ENCODE measurements around the gene RNF166.

The RNF166 gene

DNA sequence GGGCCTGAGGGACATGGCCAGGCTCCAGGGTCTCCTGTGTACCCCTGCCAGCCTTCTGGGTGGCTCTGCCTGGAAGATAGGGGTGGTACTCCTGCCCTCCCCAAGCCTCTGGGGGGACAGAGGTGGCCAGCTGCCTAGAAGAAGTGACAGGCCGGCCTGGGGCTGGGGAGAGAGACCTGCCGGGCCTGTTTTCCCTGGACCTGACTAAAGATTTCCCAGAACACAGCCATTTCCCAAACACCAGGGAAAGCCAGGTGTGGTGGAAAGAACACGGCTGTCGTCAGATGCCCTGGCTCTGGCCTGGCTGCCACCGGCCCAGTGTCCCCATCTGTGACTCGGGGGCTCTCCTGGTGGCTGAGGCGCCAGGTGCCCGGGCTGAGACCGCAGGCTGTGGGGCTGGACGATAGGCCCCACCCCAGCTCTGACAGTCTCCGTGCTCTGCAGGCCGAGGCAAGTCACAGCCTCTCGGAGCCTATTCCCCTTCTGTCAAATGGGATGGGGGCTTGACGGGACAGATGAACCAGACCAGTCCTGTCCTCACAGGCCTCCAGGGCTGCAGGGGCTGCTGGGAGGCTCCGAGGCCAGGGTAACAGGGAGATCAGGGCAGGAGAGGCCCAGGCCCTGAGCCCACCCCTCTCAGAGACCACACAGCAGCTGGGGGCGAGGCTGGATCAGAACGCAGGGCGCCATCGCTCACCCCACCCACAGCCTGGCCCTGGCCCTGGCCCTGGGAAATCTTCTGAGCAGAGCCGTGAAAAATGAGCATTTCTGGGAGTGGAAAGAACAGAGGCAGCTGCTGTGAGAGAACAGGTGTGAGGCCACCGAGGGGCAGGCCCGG, 33.1 kb upstream of the RNF166 start:
- Histone ChIP-seq H3K4me1 (ENCODE audit: control insufficient read depth, insufficient read depth, low read length, poor library complexity, severe bottlenecking) (peaks cover 20% of the 10 kb centered on the region), H3K4me3 (ENCODE audit: insufficient read depth, low read depth, low read length, poor library complexity, severe bottlenecking) (no peak overlapping the region), H3K9me3 (ENCODE audit: control insufficient read depth, low read length) (no peaks in the 10 kb centered on the region), H3K36me3 (ENCODE audit: control insufficient read depth, insufficient read depth, low read length) (peaks cover 49% of the 10 kb centered on the region), H3K27ac (ENCODE audit: insufficient read depth, low read length, poor library complexity, severe bottlenecking) (no peak overlapping the region), H3K27me3 (replicated peaks; ENCODE audit: control insufficient read depth, insufficient read depth, low read length, poor library complexity, severe bottlenecking) (no peaks in the 10 kb centered on the region)
- no peak for DNase-seq

DNA sequence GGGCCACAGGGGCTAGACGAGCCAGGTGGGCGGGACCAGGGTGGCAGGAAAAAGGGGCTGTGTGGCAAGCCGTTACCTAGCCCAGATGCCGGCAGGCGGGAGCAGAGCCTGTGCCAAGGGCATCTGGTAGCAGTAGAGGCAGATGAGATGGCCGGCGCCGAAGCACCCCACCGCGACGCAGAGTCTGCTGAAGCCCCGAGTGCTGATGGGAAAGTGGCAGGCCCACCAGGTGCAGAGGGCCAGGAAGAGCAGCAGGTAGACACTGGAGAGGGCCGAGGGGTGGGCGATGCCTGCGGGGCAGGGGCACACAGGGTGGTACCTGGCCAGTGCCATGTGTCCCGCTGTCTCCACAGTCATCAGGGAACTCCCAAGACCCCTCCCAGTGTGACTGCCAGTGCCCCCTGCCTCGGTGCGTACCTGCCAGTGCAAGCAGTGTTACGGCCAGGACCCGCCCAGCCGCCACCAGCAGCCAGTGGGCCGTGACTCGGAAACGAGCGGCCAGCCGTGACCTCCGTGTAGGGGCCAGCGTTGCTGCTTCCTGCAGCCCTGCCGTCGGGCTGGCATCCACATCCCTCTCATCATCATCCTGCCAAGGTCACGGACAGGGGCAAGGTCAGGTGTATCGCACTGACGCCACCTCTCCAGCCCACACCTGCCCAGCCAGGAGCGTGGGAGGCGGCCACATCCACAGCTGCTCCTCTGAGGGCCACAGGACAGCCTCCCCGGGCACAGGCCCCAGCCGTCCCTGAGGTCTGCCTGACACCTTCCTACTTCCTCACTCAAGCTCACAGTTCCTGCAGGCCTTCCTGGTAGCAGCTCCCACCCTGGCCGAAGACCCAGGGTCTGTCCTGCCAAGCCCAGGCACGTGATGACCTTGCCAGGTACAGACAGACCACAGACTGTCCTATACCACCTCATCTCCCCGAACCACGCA, 32.2 kb upstream of the RNF166 start:
- Histone ChIP-seq H3K27me3 (replicated peaks; ENCODE audit: control insufficient read depth, insufficient read depth, low read length, poor library complexity, severe bottlenecking) (no peaks in the 10 kb centered on the region), H3K27ac (ENCODE audit: insufficient read depth, low read length, poor library complexity, severe bottlenecking) (no peak overlapping the region), H3K4me3 (ENCODE audit: insufficient read depth, low read depth, low read length, poor library complexity, severe bottlenecking) (no peak overlapping the region), H3K4me1 (ENCODE audit: control insufficient read depth, insufficient read depth, low read length, poor library complexity, severe bottlenecking) (peaks cover 10% of the 10 kb centered on the region), H3K9me3 (ENCODE audit: control insufficient read depth, low read length) (no peaks in the 10 kb centered on the region), H3K36me3 (ENCODE audit: control insufficient read depth, insufficient read depth, low read length) (peaks cover 59% of the 10 kb centered on the region)
- no peak for DNase-seq

DNA sequence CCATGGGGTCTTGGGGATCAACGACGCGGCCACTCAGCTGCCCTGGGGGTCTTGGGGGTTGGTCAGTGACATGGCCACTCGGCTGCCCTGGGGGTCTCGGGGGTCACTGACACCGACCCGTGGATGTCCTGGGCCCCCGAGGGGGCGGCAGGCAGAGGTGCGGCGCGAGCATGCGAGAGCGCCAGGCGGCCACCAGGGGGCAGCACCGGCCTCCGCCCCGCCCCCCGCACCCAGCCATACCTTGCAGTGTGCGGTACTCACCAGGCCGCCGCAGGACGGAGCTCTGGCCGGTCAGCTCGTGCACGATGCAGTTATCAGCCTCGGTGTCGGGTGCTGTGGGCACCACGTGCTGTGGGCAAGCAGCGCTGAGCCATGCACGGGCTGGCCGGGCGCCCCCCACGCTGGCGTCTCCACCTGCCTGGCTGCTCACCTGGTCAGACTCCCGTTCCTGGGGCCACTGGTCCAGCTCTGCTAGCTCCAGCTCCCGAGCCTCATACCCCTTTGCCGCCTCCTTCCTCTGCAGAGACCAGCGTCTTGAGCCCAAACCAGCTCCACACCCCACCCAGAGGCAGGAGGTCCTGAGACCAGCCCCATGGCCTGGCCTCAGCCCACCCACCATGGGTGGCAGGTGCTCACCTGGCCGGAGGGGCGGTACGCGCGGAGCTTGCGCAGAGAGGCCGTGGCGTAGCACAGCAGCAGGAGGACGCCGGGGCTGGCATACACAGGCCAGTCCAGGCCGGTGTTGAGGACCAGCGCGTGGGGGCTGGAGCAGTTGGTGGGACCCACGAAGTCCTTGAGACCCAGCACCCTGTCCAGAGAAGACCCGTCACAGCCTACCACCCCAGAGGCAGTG, 31.3 kb upstream of the RNF166 start:
- Histone ChIP-seq H3K27ac (ENCODE audit: insufficient read depth, low read length, poor library complexity, severe bottlenecking) (no peak overlapping the region), H3K27me3 (replicated peaks; ENCODE audit: control insufficient read depth, insufficient read depth, low read length, poor library complexity, severe bottlenecking) (no peaks in the 10 kb centered on the region), H3K4me3 (ENCODE audit: insufficient read depth, low read depth, low read length, poor library complexity, severe bottlenecking) (no peak overlapping the region), H3K36me3 (ENCODE audit: control insufficient read depth, insufficient read depth, low read length) (peaks cover 65% of the 10 kb centered on the region), H3K4me1 (ENCODE audit: control insufficient read depth, insufficient read depth, low read length, poor library complexity, severe bottlenecking) (peaks cover 5% of the 10 kb centered on the region), H3K9me3 (ENCODE audit: control insufficient read depth, low read length) (no peaks in the 10 kb centered on the region)
- DNase-seq: peak; percentile 55 to 75 (median 74)

DNA sequence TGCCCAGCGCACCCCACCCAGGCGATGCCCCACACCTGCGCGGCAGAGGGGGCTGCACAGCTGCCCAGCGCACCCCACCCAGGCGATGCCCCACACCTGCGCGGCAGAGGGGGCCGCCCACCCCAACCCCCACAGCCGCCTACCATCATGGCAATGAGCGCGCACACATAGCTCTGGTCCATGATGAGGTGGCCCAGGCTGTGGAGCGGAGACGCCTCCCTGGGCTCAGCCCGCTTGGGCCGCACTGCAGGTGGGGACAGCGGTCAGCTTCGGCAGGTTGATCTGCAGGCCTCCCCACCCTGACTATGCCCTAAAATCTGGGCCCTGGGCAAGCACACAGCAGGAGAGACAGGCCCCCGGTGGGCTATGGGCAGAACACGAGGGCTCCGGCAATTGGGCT, 30.3 kb upstream of the RNF166 start:
- H3K4me1 ChIP-seq (ENCODE audit: control insufficient read depth, insufficient read depth, low read length, poor library complexity, severe bottlenecking): peaks cover 5% of the 10 kb centered on the region
- H3K36me3 ChIP-seq (ENCODE audit: control insufficient read depth, insufficient read depth, low read length): peaks cover 67% of the 10 kb centered on the region
- no peak for DNase-seq

DNA sequence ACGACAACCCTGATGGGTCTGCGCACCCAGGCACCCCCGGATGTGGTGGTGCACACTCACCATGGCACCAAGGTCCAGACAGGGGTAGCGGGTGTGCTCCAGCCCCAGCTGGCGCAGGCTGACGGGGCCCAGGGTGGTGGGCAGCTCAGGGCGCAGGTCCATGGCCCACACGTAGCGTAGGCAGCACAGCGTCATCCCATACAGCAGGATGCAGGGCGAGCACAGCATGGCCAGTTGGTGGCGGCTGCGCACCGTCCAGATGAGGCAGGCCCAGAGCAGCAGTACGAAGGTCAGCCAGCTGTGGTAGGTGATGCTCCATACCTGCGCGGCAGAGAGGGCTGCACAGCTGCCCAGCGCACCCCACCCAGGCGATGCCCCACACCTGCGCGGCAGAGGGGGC, 29.9 kb upstream of the RNF166 start:
- peaks cover 68% of the 10 kb centered on the region for H3K36me3 ChIP-seq (ENCODE audit: control insufficient read depth, insufficient read depth, low read length)
- no peak overlapping the region for H3K27ac ChIP-seq (ENCODE audit: insufficient read depth, low read length, poor library complexity, severe bottlenecking)
- DNase-seq: no peak
- no peak overlapping the region for H3K4me3 ChIP-seq (ENCODE audit: insufficient read depth, low read depth, low read length, poor library complexity, severe bottlenecking)
- no peaks in the 10 kb centered on the region for H3K9me3 ChIP-seq (ENCODE audit: control insufficient read depth, low read length)
- H3K4me1 ChIP-seq (ENCODE audit: control insufficient read depth, insufficient read depth, low read length, poor library complexity, severe bottlenecking): peaks cover 5% of the 10 kb centered on the region
- no peaks in the 10 kb centered on the region for H3K27me3 ChIP-seq (replicated peaks; ENCODE audit: control insufficient read depth, insufficient read depth, low read length, poor library complexity, severe bottlenecking)

More for the DNA sequence above, 30.3 kb upstream of the RNF166 start:
- H3K9me3 ChIP-seq (ENCODE audit: control insufficient read depth, low read length): no peaks in the 10 kb centered on the region
- no peak overlapping the region for H3K4me3 ChIP-seq (ENCODE audit: insufficient read depth, low read depth, low read length, poor library complexity, severe bottlenecking)
- no peaks in the 10 kb centered on the region for H3K27me3 ChIP-seq (replicated peaks; ENCODE audit: control insufficient read depth, insufficient read depth, low read length, poor library complexity, severe bottlenecking)
- H3K27ac ChIP-seq (ENCODE audit: insufficient read depth, low read length, poor library complexity, severe bottlenecking): no peak overlapping the region

DNA sequence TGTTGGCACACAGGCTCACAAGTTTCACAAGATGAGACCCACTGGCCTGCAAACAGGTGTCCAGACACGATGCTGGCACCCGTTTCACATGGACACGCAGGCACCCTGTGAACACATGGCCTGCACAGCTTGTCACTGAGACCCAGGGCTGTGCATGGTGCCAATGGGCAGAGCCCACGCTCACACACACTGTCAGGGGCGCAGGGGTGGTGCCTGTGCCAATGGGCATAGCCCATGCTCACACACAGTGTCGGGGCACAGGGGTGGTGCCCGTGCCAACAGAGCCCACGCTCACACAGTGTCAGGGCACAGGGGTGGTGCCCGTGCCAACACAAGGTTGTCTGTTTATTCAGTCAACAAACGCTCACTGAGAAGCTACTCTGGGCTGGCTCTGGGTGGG, 29.4 kb upstream of the RNF166 start:
- Histone ChIP-seq H3K27ac (ENCODE audit: insufficient read depth, low read length, poor library complexity, severe bottlenecking) (no peak overlapping the region), H3K27me3 (replicated peaks; ENCODE audit: control insufficient read depth, insufficient read depth, low read length, poor library complexity, severe bottlenecking) (no peaks in the 10 kb centered on the region), H3K36me3 (ENCODE audit: control insufficient read depth, insufficient read depth, low read length) (peaks cover 68% of the 10 kb centered on the region), H3K9me3 (ENCODE audit: control insufficient read depth, low read length) (no peaks in the 10 kb centered on the region), H3K4me3 (ENCODE audit: insufficient read depth, low read depth, low read length, poor library complexity, severe bottlenecking) (no peak overlapping the region), H3K4me1 (ENCODE audit: control insufficient read depth, insufficient read depth, low read length, poor library complexity, severe bottlenecking) (peaks cover 5% of the 10 kb centered on the region)
- DNase-seq: no peak

DNA sequence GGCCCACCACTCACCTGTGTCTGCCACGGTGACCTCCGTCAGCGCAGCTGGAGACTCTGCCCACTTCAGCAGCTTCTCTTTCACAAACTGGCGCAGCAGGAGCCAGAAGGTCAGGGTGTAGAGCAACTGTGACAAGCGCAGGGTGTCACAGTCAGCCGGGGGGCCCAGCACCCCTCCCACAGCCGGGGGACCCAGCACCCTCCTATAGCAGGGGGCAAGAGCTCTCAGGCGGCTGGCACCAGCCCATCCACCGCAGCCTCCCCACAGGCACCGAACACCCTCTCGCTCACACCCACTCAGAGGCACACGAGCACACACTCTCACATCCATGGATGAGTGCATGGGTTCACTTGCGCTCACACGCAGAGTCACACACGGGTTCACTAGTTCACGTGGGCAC, 28.9 kb upstream of the RNF166 start:
- no peak overlapping the region for H3K4me3 ChIP-seq (ENCODE audit: insufficient read depth, low read depth, low read length, poor library complexity, severe bottlenecking)
- H3K27me3 ChIP-seq (replicated peaks; ENCODE audit: control insufficient read depth, insufficient read depth, low read length, poor library complexity, severe bottlenecking): no peaks in the 10 kb centered on the region
- DNase-seq: no peak
- peaks cover 5% of the 10 kb centered on the region for H3K4me1 ChIP-seq (ENCODE audit: control insufficient read depth, insufficient read depth, low read length, poor library complexity, severe bottlenecking)
- no peaks in the 10 kb centered on the region for H3K9me3 ChIP-seq (ENCODE audit: control insufficient read depth, low read length)
- H3K27ac ChIP-seq (ENCODE audit: insufficient read depth, low read length, poor library complexity, severe bottlenecking): no peak overlapping the region
- H3K36me3 ChIP-seq (ENCODE audit: control insufficient read depth, insufficient read depth, low read length): peaks cover 66% of the 10 kb centered on the region

DNA sequence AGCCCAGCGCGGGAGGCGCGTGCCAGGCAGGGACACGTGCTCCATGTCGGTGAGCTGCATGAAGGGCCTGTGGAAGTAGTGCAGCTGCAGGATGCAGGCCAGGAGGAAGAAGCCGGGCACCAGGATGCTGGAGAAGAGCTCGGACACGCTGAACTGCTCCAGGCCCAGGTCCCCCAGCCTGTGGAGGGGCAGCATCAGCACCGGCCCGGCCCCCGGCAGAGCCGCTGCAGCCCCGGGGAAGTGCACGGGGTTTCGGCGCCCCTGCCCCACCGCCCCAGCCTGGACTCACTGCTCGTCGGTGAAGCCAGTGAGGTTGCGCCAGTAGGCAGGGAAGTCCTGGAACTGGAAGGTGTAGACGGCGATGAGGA, 28.1 kb upstream of the RNF166 start:
- Histone ChIP-seq H3K4me1 (ENCODE audit: control insufficient read depth, insufficient read depth, low read length, poor library complexity, severe bottlenecking) (peaks cover 5% of the 10 kb centered on the region), H3K36me3 (ENCODE audit: control insufficient read depth, insufficient read depth, low read length) (peaks cover 68% of the 10 kb centered on the region), H3K9me3 (ENCODE audit: control insufficient read depth, low read length) (no peaks in the 10 kb centered on the region), H3K27me3 (replicated peaks; ENCODE audit: control insufficient read depth, insufficient read depth, low read length, poor library complexity, severe bottlenecking) (no peaks in the 10 kb centered on the region), H3K4me3 (ENCODE audit: insufficient read depth, low read depth, low read length, poor library complexity, severe bottlenecking) (no peak overlapping the region), H3K27ac (ENCODE audit: insufficient read depth, low read length, poor library complexity, severe bottlenecking) (no peak overlapping the region)
- no peak for DNase-seq

DNA sequence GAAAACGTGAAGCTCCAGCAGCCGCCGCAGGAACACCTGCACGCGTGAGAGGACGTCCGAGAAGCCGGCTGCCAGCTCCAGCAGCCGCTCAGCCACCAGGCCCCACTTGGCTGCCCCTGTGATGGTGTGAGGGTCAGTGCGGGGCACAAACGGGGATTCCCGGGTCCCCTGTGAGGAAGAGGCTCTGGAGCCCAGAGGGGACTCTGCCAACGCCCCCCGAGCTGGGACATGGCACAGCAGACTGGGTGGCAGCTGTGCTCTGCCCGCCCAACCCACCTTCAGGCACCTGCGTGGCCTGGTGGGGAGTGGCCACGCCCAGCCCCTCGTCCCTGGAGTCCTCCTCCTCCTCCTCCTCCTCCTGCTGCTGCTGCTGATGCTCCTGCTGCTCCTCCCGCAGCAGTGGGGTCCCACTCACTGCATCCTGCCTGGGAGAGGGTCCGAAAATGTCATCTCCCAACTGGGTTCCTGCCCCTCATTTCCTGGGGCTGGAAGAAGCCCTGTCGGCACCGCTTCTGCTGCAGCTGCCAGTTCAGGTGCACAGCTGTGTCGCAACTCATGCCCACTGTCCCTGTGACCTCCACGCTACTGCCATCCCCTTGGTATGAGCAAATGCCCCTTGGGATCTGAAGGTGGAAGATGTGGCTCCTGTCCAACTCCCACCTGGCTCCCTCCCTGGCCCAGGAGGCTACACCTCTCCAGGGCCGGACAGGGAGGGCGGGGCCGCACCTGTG, 27.6 kb upstream of the RNF166 start:
- H3K4me3 ChIP-seq (ENCODE audit: insufficient read depth, low read depth, low read length, poor library complexity, severe bottlenecking): no peak overlapping the region
- no peak overlapping the region for H3K27ac ChIP-seq (ENCODE audit: insufficient read depth, low read length, poor library complexity, severe bottlenecking)
- no peaks in the 10 kb centered on the region for H3K9me3 ChIP-seq (ENCODE audit: control insufficient read depth, low read length)
- DNase-seq: no peak
- H3K36me3 ChIP-seq (ENCODE audit: control insufficient read depth, insufficient read depth, low read length): peaks cover 68% of the 10 kb centered on the region
- no peaks in the 10 kb centered on the region for H3K27me3 ChIP-seq (replicated peaks; ENCODE audit: control insufficient read depth, insufficient read depth, low read length, poor library complexity, severe bottlenecking)
- peaks cover 5% of the 10 kb centered on the region for H3K4me1 ChIP-seq (ENCODE audit: control insufficient read depth, insufficient read depth, low read length, poor library complexity, severe bottlenecking)

All from effector memory CD4-positive, alpha-beta T cell (primary cell).